GM12878 (cell line): ENCODE data around the gene MRGPRF. TPM values are rescaled to one million over a fixed set of nuclear protein-coding genes. Genes with fewer than 3 reads are reported as not detected.

Experiments used
- ATAC-seq: fragments of 200-7000 bp; cut with Tn5 transposase; 3 replicates; pipeline ENCODE4 v1.9.1; 2020; ENCODE audit warnings: mild to moderate bottlenecking, moderate library complexity
- BruUV-seq: library from RNA; stranded (reverse); fragments of 400-500 nt; replicated peaks from 2 replicates; lab custom pipeline; 2021; lab: Mats Ljungman, UMichigan
- CTCF ChIA-PET: fragments of 300-600 bp; sonication (Branson Sonifier 250); formaldehyde crosslinking; extraction: SDS; loops from one replicate; lab custom pipeline; 2021; ENCODE audit warnings: inconsistent platforms; lab: Yijun Ruan, JAX
- POLR2A ChIA-PET: fragments of 350-600 bp; formaldehyde crosslinking; extraction: SDS; loops from one replicate; lab custom pipeline; 2021; ENCODE audit warnings: inconsistent platforms; lab: Charles Lee
- RAD21 ChIA-PET: fragments of 300-600 bp; sonication (Branson Sonifier 250); formaldehyde crosslinking; loops from one replicate; lab custom pipeline; 2023; ENCODE audit warnings: antibody characterized with exemption; ENCODE audit not compliant: unreplicated experiment; lab: Charles Lee
- SMC1A ChIA-PET: fragments of 300-600 bp; sonication (Branson Sonifier 250); formaldehyde crosslinking; loops from one replicate; lab custom pipeline; 2023; ENCODE audit not compliant: unreplicated experiment, uncharacterized antibody; lab: Charles Lee
- DNase-seq: peaks from one replicate; pipeline ENCODE4 v3.0.0-alpha.2; 2011; ENCODE audit warnings: low read depth, low spot score
- FAIRE-seq: peaks from 3 replicates; lab custom pipeline; 2011; peaks lifted over from hg19 to GRCh38; lab: Jason Lieb, UNC
- H2AFZ ChIP-seq: 2 replicates; pipeline ENCODE4 v1.6.0; 2011; ENCODE audit warnings: low read depth, low read length, control low read depth; ENCODE audit not compliant: control insufficient read depth
- H3K27ac ChIP-seq: 2 replicates; pipeline ENCODE4 v1.5.1; 2011; ENCODE audit warnings: control low read depth; ENCODE audit not compliant: control insufficient read depth, insufficient read depth
- H3K27me3 ChIP-seq, 2 experiments: replicated peaks in 1 of 2; 2 replicates each; pipeline versions ENCODE4 v1.6.0 to v1.6.1; 2011; ENCODE audit warnings: low read length in 1 of 2; ENCODE audit not compliant: control insufficient read depth in 2 of 2, insufficient read depth in 2 of 2
- H3K36me3 ChIP-seq, 2 experiments: 2 replicates each; pipeline ENCODE4 v1.5.1; 2011; ENCODE audit warnings: low read length in 1 of 2; ENCODE audit not compliant: control insufficient read depth in 2 of 2, insufficient read depth in 2 of 2
- H3K4me1 ChIP-seq: 2 replicates; pipeline ENCODE4 v1.6.1; 2011; ENCODE audit warnings: mild to moderate bottlenecking, low read length, moderate library complexity, mixed read lengths; ENCODE audit not compliant: control insufficient read depth, insufficient read depth
- H3K4me2 ChIP-seq: 2 replicates; pipeline ENCODE4 v1.6.0; 2011; ENCODE audit warnings: control low read depth; ENCODE audit not compliant: control insufficient read depth, insufficient read depth
- H3K4me3 ChIP-seq: fragments of 200-600 bp; sonication (generic); 2 replicates; pipeline ENCODE4 v1.5.1; 2016
- H3K79me2 ChIP-seq: 2 replicates; pipeline ENCODE4 v1.6.0; 2011; ENCODE audit warnings: low read length; ENCODE audit not compliant: control insufficient read depth, insufficient read depth
- H3K9ac ChIP-seq: 2 replicates; pipeline ENCODE4 v1.8.0; 2011; ENCODE audit warnings: low read length, control low read depth, mixed read lengths; ENCODE audit not compliant: control insufficient read depth, insufficient read depth
- H3K9me3 ChIP-seq: replicated peaks from 3 replicates; pipeline ENCODE4 v1.5.1; 2011; ENCODE audit warnings: mild to moderate bottlenecking, low read length; ENCODE audit not compliant: control insufficient read depth, insufficient read depth
- H4K20me1 ChIP-seq: 2 replicates; pipeline ENCODE4 v1.6.0; 2011; ENCODE audit not compliant: control insufficient read depth, insufficient read depth
- EP300 ChIP-seq, 2 experiments: fragments of 150-350 bp in 1 of 2; IDR thresholded peaks; 2 replicates each; pipeline ENCODE4 v1.6.1; 2011 to 2012; ENCODE audit warnings: low read depth in 2 of 2, low read length in 2 of 2, borderline replicate concordance in 1 of 2, improper control_type of control experiment in 1 of 2, inconsistent platforms in 1 of 2; ENCODE audit not compliant: control insufficient read depth in 1 of 2
- ESRRA ChIP-seq: IDR thresholded peaks from 2 replicates; pipeline ENCODE4 v1.6.1; 2012; ENCODE audit warnings: mild to moderate bottlenecking, low read length, improper control_type of control experiment
- KAT2A ChIP-seq: conservative IDR thresholded peaks from 2 replicates; pipeline ENCODE4 v1.6.1; 2011; ENCODE audit warnings: low read depth, low read length; ENCODE audit not compliant: control insufficient read depth
- POU2F2 ChIP-seq: IDR thresholded peaks from 3 replicates; pipeline ENCODE4 v1.6.1; 2011; ENCODE audit warnings: low read depth, mild to moderate bottlenecking, low read length, borderline replicate concordance
- SMAD1 ChIP-seq: fragments of 450-650 bp; IDR thresholded peaks from 2 replicates; pipeline ENCODE4 v1.6.1; 2018; ENCODE audit warnings: mild to moderate bottlenecking, low read depth; ENCODE audit not compliant: partially characterized antibody
- SMARCA5 ChIP-seq: fragments of 450-650 bp; IDR thresholded peaks from 2 replicates; pipeline ENCODE4 v1.6.1; 2017; ENCODE audit warnings: mild to moderate bottlenecking
- SRF ChIP-seq, 2 experiments: IDR thresholded peaks; 2 replicates each; pipeline ENCODE4 v1.6.1; 2011; ENCODE audit warnings: low read depth in 2 of 2, low read length in 2 of 2, mild to moderate bottlenecking in 1 of 2, moderate library complexity in 1 of 2
- TARDBP ChIP-seq: IDR thresholded peaks from 2 replicates; pipeline ENCODE4 v1.6.1; 2016; ENCODE audit warnings: borderline replicate concordance
- ZSCAN29 ChIP-seq: fragments of 450-650 bp; IDR thresholded peaks from 2 replicates; pipeline ENCODE4 v1.6.1; 2017; ENCODE audit warnings: mild to moderate bottlenecking, moderate library complexity
- WGBS: methylation state at CpG from one replicate; pipeline ENCODE4 v1.1.6; 2016; ENCODE audit warnings: low lambda C conversion rate; ENCODE audit not compliant: insufficient replicate concordance, insufficient coverage; ENCODE audit errors: missing lambda C conversion rate; 5-methylcytosine and 5-hydroxymethylcytosine counted together
- in situ Hi-C: fragments of 300-500 bp; cut with MboI; formaldehyde crosslinking; loops from 9 replicates; pipeline ENCODE4 v1.14.3; 2018; ENCODE audit warnings: mixed read lengths
- intact Hi-C: fragments of 100-400 bp; cut with micrococcal nuclease; formaldehyde crosslinking; loops from one replicate; pipeline ENCODE4 v1.14.2; 2022; ENCODE audit not compliant: unreplicated experiment
- polyA plus RNA-seq, 11 experiments: library from polyadenylated mRNA; depleted of rRNA in 4 of 11; unstranded in 6 of 11; stranded (reverse) in 5 of 11; fragments of >200 nt; fragmentation: Nextera tagmentation in 4 of 11; fragmentation: Illumina TruSeq in 1 of 11; extraction: Ambion mirVana in 4 of 11; extraction: Trizol in 1 of 11; gene quantifications; 1 replicate in 1 of 11; 2 replicates in 10 of 11; pipeline versions ENCODE4 v1.2.1 to v1.2.3, GENCODE V29; 2011 to 2016; ENCODE audit warnings: inconsistent platforms in 2 of 11, missing spikeins in 2 of 11, low read depth in 1 of 11
- total RNA-seq, 4 experiments: library from RNA; depleted of rRNA in 3 of 4; stranded (reverse); fragments of >200 nt in 3 of 4; fragmentation: Illumina TruSeq in 1 of 4; extraction: Trizol in 1 of 4; gene quantifications; 2 replicates each; pipeline versions ENCODE4 v1.2.1 to v1.2.3, GENCODE V29; 2013 to 2021
- TF ChIP-seq, protein P1 (sequence below): IDR thresholded peaks from 2 replicates; pipeline ENCODE4 v1.6.1; 2011; ENCODE audit warnings: borderline replicate concordance, low read depth, mild to moderate bottlenecking, moderate library complexity, mixed read lengths, low read length; ENCODE audit not compliant: insufficient read depth; ENCODE audit errors: extremely low read length
- TF ChIP-seq, protein P2 (sequence below): fragments of 450-650 bp; IDR thresholded peaks from 2 replicates; pipeline ENCODE4 v1.6.1; 2017; ENCODE audit warnings: mild to moderate bottlenecking

MRGPRF gene
- total and polyA plus RNA-seq, 10 of the 15 experiments (the other 5 are each of a cell fraction or from before 2014, with no cell fraction given), result not detected

DNA sequence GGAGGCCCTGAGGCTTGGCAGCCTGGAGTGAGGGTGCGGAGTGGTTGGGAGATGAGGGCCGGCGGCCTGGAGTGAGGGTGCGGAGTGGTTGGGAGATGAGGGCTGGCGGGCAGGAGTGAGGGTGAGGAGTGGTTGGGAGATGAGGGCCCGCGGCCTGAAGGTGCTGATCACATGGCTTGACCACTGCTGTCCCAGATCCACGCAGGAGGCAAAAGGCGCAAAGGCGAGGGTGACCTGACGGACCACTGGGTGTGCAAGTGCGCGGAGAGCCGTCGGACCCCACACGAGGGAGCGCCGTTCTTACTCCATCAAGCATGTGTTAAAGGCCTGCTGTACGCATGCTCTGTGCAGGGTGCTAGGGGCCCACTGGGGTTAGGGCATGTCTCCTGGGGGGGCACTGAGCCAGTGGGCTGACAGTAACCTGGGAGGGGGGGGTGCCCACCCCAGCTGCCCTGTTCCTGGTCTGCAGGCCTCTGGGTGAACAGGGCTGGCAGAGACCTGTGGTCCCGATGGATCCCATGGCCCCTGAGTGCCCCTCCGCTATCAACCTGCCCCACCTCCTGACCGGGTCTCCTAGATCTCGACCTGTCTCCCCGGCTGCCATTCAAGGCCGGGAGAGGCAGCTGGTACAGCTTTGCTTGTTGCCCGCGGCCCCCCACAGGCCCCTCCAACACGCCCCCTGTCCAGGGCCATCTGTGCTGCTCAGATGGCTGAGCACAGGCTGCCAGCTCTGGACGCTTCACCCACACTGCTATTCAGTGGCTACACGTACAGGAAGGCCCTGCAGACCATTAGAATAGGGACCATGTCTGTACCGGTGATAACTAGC lies 53.4 kb downstream of the MRGPRF start (continued):
- TF ChIP-seq ESRRA (no peak), POU2F2 (no peak), EP300 (IDR thresholded peaks at IDR 0.05; ENCODE audit: borderline replicate concordance in 1 of 2, control insufficient read depth in 1 of 2, low read depth in 2 of 2, low read length in 2 of 2) (no peak), ZSCAN29 (no peak)

DNA sequence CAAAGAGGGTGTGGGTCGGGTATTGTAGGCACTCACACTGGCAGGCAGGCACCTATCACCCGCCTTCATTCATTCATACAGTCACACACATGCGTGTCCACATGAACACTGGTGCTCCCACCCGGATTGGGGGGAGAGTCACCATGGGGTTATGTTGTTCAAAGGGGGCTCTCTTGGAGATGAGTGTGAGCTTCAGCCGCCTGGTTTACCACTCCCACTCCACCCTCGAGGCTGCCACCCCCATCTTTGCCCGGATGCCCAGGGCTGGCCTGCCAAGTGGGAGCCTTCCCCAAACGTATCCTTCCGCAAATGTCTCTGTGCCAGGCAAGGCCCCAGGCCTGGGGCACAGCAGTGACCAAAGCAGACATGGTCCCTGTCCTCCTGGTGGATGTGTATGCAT lies 54.8 kb downstream of the MRGPRF start:
- TF ChIP-seq SMAD1 (no peak), SMARCA5 (no peak), KAT2A (no peak), SRF (IDR thresholded peaks at IDR 0.05; ENCODE audit: low read depth in 2 of 2, low read length in 2 of 2) (no peak), TARDBP (no peak)
- TF ChIP-seq, protein P1, sequence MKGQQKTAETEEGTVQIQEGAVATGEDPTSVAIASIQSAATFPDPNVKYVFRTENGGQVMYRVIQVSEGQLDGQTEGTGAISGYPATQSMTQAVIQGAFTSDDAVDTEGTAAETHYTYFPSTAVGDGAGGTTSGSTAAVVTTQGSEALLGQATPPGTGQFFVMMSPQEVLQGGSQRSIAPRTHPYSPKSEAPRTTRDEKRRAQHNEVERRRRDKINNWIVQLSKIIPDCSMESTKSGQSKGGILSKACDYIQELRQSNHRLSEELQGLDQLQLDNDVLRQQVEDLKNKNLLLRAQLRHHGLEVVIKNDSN, result no peak
- TF ChIP-seq, protein P2, sequence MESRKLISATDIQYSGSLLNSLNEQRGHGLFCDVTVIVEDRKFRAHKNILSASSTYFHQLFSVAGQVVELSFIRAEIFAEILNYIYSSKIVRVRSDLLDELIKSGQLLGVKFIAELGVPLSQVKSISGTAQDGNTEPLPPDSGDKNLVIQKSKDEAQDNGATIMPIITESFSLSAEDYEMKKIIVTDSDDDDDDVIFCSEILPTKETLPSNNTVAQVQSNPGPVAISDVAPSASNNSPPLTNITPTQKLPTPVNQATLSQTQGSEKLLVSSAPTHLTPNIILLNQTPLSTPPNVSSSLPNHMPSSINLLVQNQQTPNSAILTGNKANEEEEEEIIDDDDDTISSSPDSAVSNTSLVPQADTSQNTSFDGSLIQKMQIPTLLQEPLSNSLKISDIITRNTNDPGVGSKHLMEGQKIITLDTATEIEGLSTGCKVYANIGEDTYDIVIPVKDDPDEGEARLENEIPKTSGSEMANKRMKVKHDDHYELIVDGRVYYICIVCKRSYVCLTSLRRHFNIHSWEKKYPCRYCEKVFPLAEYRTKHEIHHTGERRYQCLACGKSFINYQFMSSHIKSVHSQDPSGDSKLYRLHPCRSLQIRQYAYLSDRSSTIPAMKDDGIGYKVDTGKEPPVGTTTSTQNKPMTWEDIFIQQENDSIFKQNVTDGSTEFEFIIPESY, result no peak
- SMC1A ChIA-PET, result no interaction called here
- H3K9ac ChIP-seq, result no peak overlapping the region
- FAIRE-seq, result no peak
- in situ Hi-C loops (no loop called here), intact Hi-C loops (no loop called here)
- no peaks in the 10 kb centered on the region; the same call in 2 of the 3 replicates for H3K9me3 ChIP-seq
- H2AFZ ChIP-seq, result no peak overlapping the region
- no peak overlapping the region for H3K4me2 ChIP-seq
- WGBS, result 58% methylated on average over 9 of the region's 9 CpGs
- H3K79me2 ChIP-seq, result no peaks in the 10 kb centered on the region
- POLR2A ChIA-PET, result no interaction called here
- DNase-seq, result no peak
- H3K4me1 ChIP-seq, result no peaks in the 10 kb centered on the region; the same call in 1 of the 2 replicates
- no peaks in the 10 kb centered on the region for H4K20me1 ChIP-seq
- H3K36me3 ChIP-seq, result no peaks in the 10 kb centered on the region
- RAD21 ChIA-PET, result no interaction called here
- H3K4me3 ChIP-seq, result no peak overlapping the region
- no TSS peak for BruUV-seq
- H3K27me3 ChIP-seq, result no peaks in the 10 kb centered on the region
- no peak overlapping the region for H3K27ac ChIP-seq
- no peak for ATAC-seq
- CTCF ChIA-PET, result no interaction called here
